ENCODE results near the gene MZB1. TPM values are rescaled to one million over a fixed set of nuclear protein-coding genes. Genes with fewer than 3 reads are reported as not detected.

MZB1 gene
- total and polyA plus RNA-seq, 2 of the 13 experiments (the other 11 are each of a cell fraction or from before 2014, with no cell fraction given), result 0.31 to 0.40 TPM

GRCh38 chr5:139439013-139439903 lies 49.5 kb upstream of the MZB1 start, which contains the start of gene DNAJC18 (continued):
- peak; percentile 73 for TF ChIP-seq HNF1B (CRISPR knock-in tag; IDR thresholded peaks at IDR 0.05)
- TF ChIP-seq ARNT2 (CRISPR knock-in tag; IDR thresholded peaks at IDR 0.05; ENCODE audit: low read depth), result no peak
- TF ChIP-seq HDAC1 (CRISPR knock-in tag; IDR thresholded peaks at IDR 0.05), result peak; percentile 74; the same call in 1 of the 2 replicates
- no peak for TF ChIP-seq ZNF670 (CRISPR knock-in tag; IDR thresholded peaks at IDR 0.05; ENCODE audit: borderline replicate concordance)
- no peak for TF ChIP-seq ZBTB44 (CRISPR knock-in tag; IDR thresholded peaks at IDR 0.05)
- no peak for TF ChIP-seq ARHGAP35 (CRISPR knock-in tag; IDR thresholded peaks at IDR 0.05; ENCODE audit: borderline replicate concordance)
- TF ChIP-seq ZNF777 (CRISPR knock-in tag; IDR thresholded peaks at IDR 0.05), result no peak
- no peak for TF ChIP-seq PAX8 (CRISPR knock-in tag; IDR thresholded peaks at IDR 0.05; ENCODE audit: borderline replicate concordance)
- TF ChIP-seq THAP8 (CRISPR knock-in tag; IDR thresholded peaks at IDR 0.05; ENCODE audit: borderline replicate concordance), result 0 out of 2 replicates have a peak, but pooled peaks have one; percentile 36
- 0 out of 2 replicates have a peak, but pooled peaks have one; percentile 24 for TF ChIP-seq ZNF792 (CRISPR knock-in tag; IDR thresholded peaks at IDR 0.05)
- no peak for TF ChIP-seq NR2F6 (IDR thresholded peaks at IDR 0.05)
- TF ChIP-seq NR2F6 (CRISPR knock-in tag; IDR thresholded peaks at IDR 0.05), result peak; percentile 23; the same call in 1 of the 2 replicates
- no peak for TF ChIP-seq EZH2 (conservative IDR thresholded peaks at IDR 0.05; ENCODE audit: low read depth, low read length)
- TF ChIP-seq AGO1 (IDR thresholded peaks at IDR 0.05; ENCODE audit: low read depth, low read length, poor library complexity, severe bottlenecking), result no peak
- TF ChIP-seq JUNB (CRISPR knock-in tag; IDR thresholded peaks at IDR 0.05; ENCODE audit: borderline replicate concordance), result no peak
- no peak for TF ChIP-seq ZNF780A (CRISPR knock-in tag; IDR thresholded peaks at IDR 0.05)
- TF ChIP-seq NFIC (IDR thresholded peaks at IDR 0.05; ENCODE audit: low read length), result no peak
- TF ChIP-seq KLF15 (CRISPR knock-in tag; IDR thresholded peaks at IDR 0.05; ENCODE audit: borderline replicate concordance), result no peak
- peak; percentile 52 for TF ChIP-seq ETV5 (CRISPR knock-in tag; IDR thresholded peaks at IDR 0.05; ENCODE audit: borderline replicate concordance)
- peak; percentile 82 for TF ChIP-seq ZFY (CRISPR knock-in tag; IDR thresholded peaks at IDR 0.05)
- TF ChIP-seq ZSCAN21 (CRISPR knock-in tag; IDR thresholded peaks at IDR 0.05; ENCODE audit: borderline replicate concordance), result peak; percentile 82; the same call in 1 of the 2 replicates
- TF ChIP-seq REPIN1 (CRISPR knock-in tag; IDR thresholded peaks at IDR 0.05; ENCODE audit: borderline replicate concordance, low read depth), result no peak; the same call in 1 of the 2 replicates
- no peak for TF ChIP-seq ZFP90 (CRISPR knock-in tag; IDR thresholded peaks at IDR 0.05; ENCODE audit: borderline replicate concordance)
- no peak for TF ChIP-seq TCF7L2 (IDR thresholded peaks at IDR 0.05; ENCODE audit: low read depth, low read length)
